ENCODE results near the gene ATG13. TPM values are rescaled to one million over a fixed set of nuclear protein-coding genes. Genes with fewer than 3 reads are reported as not detected.

The ATG13 gene
- total RNA-seq, 2 donors from 2014 or later: 40.8 to 52.9 TPM

- intact Hi-C loops (cut with DNase I): no loop called here
- DNase-seq (ENCODE audit: low spot score): peak; percentile 36
Observed at GRCh38 chr11:46603704-46604308, 13.5 kb upstream of the ATG13 start.

- intact Hi-C loops (cut with DNase I): no loop called here
- no peak for DNase-seq (ENCODE audit: low spot score)
Observed at GRCh38 chr11:46604796-46605195, 12.6 kb upstream of the ATG13 start.

DNA sequence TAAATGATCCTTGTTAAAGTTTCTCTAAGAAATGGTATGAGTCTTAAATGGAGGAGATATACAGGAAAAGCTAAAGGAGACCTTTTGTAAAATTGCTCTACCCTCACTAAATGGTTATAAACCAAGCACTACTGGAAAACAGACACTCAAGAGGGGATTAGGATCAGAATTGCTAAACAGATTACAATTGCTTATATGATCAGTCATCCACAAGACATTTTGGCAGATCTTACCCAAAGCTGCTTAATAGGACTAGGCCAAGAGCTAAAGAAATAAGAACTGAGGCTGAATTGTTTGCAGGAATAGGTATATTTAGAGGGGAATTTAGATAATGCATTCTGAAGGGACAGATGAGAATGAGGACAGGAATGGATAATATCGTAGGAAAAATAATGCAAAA lies 9.8 kb upstream of the ATG13 start:
- intact Hi-C loops (cut with DNase I): no loop called here
- DNase-seq (ENCODE audit: low spot score): no peak

- intact Hi-C loops (cut with DNase I): no loop called here
Observed at GRCh38 chr11:46609386-46609785, 8.0 kb upstream of the ATG13 start.

GRCh38 chr11:46611526-46612304 lies 5.6 kb upstream of the ATG13 start:
- no peak for DNase-seq (ENCODE audit: low spot score)
- intact Hi-C loops (cut with DNase I): loop anchor here in 1 of 2 donors (5.0 kb wide), 1 partner anchor 1224 kb away; no protein-coding TSS in a partner anchor

More at GRCh38 chr11:46609386-46609785, 8.0 kb upstream of the ATG13 start:
- peak; percentile 25 for DNase-seq (ENCODE audit: low spot score)

DNA sequence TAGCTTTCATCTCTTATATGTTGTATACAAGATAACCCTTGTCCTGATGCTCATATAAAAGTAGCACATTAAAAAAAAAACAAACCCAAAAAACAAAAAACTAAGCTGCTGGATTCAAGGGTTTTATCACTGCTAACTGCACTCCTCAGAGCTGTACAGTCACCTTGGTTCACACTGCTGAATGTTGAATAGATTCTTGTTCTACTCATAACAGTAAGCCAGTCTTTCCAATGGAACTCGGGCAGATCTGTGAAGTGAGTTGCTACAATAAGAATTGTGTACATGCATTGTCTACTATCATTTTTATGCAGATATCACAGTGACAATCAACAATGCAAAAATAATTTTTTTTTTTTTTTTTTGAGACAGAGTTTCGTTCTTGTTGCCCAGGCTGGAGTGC lies 5.0 kb upstream of the ATG13 start:
- DNase-seq (ENCODE audit: low spot score): no peak
- intact Hi-C loops (cut with DNase I): loop anchor here in 1 of 2 donors (5.0 kb wide), 1 partner anchor 1225 kb away; no protein-coding TSS in a partner anchor

- DNase-seq (ENCODE audit: low spot score): no peak
- intact Hi-C loops (cut with DNase I): no loop called here
Observed at GRCh38 chr11:46615756-46616155, 1.6 kb upstream of the ATG13 start.

DNA sequence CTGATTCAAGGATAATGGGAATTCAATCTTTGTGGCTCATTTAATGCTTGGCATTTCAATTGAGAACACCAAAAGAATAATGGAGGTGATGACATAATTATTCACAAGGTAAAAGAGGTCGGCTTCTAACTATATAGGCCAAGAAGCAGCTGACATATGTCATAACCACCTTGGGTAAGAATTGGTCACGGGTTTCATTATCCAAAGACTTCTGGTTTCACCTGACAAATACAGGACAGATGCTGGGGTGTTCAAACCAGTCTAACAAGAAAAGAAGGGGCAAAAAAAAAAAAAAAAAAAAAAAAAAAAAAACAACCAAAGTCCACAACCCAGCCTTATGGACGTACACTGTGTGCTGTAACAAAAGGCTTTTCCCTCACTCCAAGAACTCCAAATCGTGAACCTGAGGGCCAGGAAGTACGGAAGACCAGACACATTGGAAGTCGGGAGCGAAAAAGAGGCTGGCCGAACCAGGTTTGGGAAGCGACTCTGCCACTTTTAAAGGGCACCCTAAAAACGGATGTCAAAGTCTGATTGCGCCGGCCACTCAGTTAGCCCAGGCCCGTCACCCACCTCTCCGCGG lies 711 bp upstream of the ATG13 start:
- intact Hi-C loops (cut with DNase I): no loop called here
- DNase-seq (ENCODE audit: low spot score): no peak

- intact Hi-C loops (cut with DNase I): no loop called here
- DNase-seq (ENCODE audit: low spot score): no peak
Observed at GRCh38 chr11:46617972-46618314, 590 bp downstream of the ATG13 start.

- intact Hi-C loops (cut with DNase I): no loop called here
Observed at GRCh38 chr11:46618837-46619236, 1.5 kb downstream of the ATG13 start.

DNA sequence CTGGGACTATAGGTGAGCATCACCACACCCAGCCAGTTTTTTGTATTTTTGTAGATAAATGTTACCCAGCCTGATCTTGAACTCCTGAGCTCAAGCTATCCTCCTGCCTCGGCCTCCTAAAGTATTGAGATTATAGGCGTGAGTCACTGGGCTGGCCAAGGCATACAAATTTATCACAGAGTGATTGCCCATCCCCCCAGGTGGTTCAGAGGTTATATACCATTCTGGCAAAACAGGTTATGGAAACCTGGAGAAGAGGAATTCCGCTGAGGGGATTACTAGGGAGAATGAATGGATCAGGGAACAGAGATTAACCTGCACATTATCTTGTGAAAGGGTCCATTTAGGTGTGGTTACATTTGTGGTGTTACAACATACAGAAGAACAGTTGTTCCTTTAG lies 8.1 kb downstream of the ATG13 start:
- intact Hi-C loops (cut with DNase I): no loop called here

More at GRCh38 chr11:46618837-46619236, 1.5 kb downstream of the ATG13 start:
- DNase-seq (ENCODE audit: low spot score): no peak

GRCh38 chr11:46628961-46629360 lies 11.6 kb downstream of the ATG13 start:
- DNase-seq (ENCODE audit: low spot score): no peak
- intact Hi-C loops (cut with DNase I): no loop called here

More for the DNA sequence above, 8.1 kb downstream of the ATG13 start:
- no peak for DNase-seq (ENCODE audit: low spot score)

DNA sequence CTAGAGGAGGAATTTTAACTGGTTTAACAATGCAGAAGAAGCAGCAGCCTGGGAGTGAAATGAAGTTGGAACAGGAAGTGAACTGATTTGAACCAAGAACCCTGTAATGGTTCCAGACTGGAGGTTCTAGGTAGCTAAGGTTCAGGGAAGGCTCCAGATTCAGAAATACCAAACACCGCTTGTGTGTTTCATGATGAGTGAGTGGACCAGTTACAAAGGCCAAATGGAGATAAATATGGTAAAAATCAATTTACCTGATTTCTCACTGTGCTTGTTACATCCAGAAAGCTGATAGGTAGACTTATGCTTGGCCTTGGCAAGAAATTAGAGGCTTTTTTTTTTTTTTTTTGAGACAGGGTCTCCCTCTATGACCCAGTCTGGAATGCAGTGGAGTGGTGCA lies 12.9 kb downstream of the ATG13 start:
- no peak for DNase-seq (ENCODE audit: low spot score)
- intact Hi-C loops (cut with DNase I): no loop called here

DNA sequence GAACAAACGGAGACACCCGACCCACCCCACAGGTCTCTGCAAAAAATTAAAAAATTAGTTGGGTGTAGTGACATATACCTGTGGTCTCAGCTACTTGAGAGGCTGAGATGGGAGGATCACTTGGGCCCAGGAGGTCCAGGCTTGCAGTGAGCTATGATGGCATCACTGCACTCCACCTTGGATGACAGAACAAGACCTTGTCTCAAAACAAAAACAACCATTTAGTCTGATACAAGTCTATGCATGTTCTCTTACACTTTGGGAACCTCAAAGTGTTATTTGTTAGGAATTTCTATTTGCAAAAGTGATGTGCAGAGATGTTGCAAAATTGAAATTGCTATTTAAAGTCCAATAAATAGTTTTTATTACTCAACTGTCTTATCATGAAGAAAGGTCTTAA lies 14.3 kb downstream of the ATG13 start:
- intact Hi-C loops (cut with DNase I): no loop called here
- DNase-seq (ENCODE audit: low spot score): no peak

DNA sequence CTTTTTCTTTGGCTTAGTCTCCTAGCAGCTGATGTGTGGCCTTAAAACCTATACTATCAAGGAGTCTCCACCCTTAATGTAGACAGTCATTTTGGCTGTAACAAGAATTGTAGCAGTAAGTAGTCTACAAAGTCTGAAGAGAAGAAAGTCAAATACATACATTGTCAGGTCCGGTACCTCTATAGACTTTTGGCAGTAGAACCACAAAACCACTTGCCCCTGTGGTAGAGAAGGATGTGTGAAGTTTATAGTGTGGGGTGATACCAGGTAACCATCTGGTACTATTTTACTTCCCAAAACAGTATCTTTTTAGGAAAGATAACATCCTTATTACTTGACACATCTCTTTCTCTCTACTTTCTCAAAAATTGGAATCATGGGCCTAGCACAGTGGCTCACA lies 15.1 kb downstream of the ATG13 start:
- DNase-seq (ENCODE audit: low spot score): no peak
- intact Hi-C loops (cut with DNase I): no loop called here

DNA sequence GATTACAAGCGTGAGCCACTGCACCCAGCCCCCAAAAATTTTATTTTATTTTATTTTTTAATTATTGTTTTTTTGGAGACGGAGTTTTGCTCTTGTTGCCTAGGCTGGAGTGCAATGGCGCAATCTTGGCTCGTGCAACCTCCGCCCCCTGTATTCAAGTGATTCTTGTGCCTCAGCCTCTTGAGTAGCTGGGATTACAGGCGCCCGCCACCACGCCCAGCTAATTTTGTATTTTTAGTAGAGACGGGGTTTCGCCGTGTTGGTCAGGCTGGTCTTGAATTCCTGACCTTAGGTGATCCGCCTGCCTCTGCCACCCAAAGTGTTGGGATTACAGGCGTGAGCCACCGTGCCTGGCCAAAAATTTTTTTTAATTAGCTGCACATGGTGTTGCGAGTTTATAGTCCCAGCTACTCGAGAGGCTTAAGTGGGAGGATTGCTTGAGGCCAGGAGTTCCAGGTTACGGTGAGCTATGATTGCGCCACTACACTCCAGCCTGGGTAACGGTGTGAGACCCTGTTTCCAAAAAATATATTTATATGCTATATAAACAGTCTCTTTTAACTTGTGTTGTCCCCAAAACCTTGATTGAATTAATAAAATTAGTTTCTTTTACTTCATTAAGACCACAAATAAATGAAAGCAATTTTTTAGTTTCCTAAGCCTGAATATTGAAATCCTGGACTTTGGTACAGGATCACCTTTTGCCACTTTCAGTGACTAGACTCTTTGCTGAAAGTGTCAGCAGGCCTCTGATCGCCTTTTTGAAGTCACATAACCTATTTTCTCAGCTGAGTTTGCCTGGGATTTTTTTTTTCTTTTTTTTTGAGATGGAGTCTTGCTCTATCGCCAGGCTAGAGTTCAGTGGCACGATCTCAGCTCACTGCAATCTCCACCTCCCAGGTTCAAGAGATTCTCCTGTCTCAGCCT lies 16.2 kb downstream of the ATG13 start:
- intact Hi-C loops (cut with DNase I): no loop called here

DNA sequence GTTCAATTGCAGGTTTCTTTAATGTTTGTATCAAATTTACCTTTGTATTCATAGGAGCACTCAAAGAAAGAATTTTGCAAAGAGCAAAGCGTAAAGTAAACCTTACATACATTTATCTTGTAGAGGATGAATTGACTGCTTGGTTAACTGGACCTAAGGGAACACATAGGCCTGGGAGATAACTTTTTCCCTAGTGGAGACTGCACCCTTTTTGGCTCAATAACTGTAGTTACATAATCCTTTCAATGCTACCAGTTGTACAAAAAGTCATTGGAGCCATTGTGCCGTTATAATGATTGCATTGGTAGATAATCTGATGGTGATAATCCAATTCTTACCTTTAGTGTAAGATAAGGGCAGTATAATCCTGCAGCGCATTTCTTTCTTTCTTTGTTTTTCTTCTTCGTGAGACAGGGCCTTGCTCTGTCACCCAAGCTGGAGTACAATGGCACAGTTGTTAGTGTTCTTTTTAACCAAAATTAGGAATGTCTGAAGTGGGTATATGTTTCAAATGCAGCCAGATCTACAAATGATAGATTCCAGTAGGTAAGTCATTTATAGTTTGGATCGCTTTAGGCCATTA lies 18.3 kb downstream of the ATG13 start:
- intact Hi-C loops (cut with DNase I): no loop called here
- no peak for DNase-seq (ENCODE audit: low spot score)

More for the DNA sequence above, 16.2 kb downstream of the ATG13 start:
- DNase-seq (ENCODE audit: low spot score): peak; percentile 34

- DNase-seq (ENCODE audit: low spot score): no peak
- intact Hi-C loops (cut with DNase I): no loop called here
Observed at GRCh38 chr11:46637546-46637945, 20.2 kb downstream of the ATG13 start.

DNA sequence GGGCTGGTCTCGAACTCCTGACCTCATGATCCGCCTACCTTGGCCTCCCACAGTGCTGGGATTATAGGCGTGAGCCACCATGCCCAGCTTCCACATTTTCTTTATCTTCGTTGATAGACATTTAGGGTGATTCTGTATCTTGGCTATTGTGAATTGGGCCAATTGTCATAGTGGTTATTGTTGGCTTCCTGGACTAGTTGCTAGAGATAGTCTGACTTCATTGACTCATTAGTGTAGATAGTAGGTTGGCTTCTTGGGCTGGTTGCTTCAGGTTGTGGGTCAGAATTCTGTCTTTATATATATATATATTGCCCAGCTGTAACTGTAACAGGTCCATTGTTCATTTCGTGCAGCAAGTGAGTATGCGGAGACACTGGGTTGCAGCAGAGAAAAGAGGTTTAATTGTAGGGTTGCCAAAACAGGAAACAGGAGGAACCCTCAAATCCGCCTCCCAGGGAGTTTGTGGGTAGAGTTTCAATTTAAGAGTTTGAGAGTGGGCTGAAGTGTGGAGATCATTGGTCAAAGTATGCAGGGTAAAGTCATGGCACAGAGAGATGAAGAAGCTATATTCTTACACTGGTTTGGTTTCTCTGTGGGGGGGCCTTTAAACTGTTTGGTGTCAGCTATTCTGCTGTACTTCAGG lies 22.0 kb downstream of the ATG13 start:
- no peak for DNase-seq (ENCODE audit: low spot score)
- intact Hi-C loops (cut with DNase I): no loop called here

All from posterior vena cava (tissue), 2 donors.